GM19438 (cell line): ENCODE data around the gene MYO7B.

Experiments used
- ATAC-seq: cut with Tn5 transposase; IDR thresholded peaks from one replicate; pipeline ENCODE4 v1.9.1; 2021; ENCODE audit warnings: low read depth; ENCODE audit not compliant: unreplicated experiment

Gene MYO7B

DNA sequence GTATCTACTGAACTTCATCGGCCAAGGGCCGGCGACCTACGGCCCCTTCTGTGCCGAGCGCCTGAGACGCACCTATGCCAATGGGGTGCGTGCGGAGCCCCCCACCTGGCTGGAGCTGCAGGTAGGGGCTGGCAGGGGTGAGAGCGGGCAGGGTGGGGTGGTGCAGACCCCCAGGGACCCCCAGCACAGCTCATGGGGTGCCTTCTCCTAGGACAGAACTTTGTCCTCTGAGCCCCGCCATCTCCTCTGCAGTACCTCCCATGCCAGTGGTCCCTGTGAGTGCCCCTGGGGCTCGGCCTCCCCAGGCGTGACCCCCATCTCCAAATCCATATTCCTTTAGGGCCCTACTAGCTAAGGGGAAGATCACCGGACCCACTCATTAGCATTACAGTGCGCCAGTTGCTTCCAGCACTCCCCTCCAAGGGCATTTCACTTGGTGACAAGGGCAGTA, 86.5 kb downstream of the MYO7B start:
- ATAC-seq, result no peak

DNA sequence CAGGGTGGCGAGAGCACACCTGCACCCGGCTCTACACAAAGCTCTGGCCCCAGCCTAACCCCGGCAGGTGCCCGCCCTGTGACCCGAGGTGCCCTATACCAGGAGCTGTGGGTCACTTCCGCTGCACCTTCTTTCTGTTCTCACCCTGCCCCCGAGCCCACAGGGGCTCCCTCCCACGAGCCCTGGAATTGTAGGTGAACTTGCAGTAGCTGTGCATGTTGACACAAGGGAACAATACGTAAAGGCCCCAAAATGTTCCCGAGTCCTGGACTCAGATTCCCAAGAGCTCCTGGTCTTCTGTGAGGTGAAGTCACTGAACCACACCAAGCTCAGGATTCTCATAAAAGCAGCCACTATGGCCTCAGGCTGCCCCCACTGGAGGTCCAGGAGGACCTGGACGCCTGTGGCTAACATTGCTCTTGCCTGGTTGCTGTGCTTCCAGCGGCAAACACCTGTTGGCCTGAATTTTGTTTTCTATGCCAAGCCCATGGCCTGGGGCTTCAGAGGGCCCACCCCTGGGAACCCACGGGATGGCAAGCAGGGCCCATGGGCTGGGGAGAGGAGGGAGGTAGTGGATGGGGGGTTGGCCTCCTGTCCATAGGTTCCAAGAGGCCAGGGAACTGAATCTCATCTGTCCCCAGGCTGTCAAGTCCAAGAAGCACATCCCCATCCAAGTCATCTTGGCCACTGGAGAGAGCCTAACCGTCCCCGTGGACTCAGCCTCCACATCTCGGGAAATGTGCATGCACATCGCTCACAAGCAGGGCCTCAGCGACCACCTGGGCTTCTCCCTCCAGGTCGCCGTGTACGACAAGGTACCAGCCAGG, 87.3 kb downstream of the MYO7B start:
- no peak for ATAC-seq

DNA sequence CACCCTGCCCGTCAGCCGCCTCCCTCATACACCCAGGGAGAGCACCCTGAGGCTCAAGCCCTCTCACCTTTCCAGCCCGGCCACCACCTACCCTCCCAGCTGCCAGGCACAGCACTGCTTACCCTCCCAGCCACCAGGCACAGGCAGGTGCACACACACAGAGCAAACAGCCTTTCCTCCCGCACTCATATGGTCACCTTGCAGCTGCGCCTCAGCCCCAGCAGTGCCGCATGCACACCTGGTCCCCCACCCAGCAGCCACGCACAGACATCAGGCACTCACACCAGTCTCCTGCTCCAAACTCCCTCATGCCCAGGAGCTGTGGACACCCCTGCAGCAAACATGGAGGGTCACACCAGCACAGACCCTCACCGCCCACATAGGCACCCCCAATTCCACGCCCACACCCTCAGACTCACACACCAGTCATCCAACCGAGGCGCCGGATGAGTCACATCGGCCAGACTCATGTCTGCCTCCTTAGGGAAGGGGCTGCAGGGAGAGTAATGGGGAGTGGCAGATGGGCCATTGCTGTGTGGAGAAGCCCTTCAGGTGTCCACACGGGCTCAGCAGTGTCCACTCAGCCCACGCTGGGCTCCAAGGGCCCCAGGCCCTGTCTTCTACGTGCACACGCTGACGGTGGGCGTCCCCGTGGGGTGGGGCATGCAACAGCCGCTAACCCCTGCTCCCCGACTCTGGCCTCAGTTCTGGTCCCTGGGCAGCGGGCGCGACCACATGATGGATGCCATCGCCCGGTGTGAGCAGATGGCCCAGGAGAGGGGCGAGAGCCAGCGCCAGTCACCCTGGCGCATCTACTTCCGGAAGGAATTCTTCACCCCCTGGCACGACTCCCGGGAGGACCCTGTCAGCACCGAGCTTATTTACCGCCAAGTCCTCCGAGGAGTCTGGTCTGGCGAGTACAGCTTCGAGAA, 88.2 kb downstream of the MYO7B start:
- no peak for ATAC-seq

DNA sequence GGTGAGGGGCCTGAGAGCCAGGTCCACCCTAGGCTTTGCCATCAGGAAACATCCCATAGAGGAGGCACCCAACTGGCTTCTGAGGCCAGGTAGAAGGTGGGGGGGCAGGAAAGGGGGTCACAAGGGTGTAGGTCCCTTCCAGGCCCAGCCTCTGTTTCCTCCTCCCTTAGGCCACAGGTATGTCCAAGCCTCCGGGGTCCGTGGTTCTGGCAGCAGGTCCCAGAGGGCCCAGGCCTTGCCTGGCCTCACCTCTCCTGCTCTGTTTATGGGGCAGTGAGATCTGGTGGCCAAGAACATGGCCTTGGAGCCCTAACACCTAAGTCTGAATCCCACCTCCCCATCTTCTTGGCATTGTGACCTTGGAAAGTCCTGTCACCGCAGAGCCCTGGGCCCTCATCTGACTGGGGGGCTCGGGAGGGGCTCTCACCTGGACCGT, 88.9 kb downstream of the MYO7B start:
- ATAC-seq, result no peak

DNA sequence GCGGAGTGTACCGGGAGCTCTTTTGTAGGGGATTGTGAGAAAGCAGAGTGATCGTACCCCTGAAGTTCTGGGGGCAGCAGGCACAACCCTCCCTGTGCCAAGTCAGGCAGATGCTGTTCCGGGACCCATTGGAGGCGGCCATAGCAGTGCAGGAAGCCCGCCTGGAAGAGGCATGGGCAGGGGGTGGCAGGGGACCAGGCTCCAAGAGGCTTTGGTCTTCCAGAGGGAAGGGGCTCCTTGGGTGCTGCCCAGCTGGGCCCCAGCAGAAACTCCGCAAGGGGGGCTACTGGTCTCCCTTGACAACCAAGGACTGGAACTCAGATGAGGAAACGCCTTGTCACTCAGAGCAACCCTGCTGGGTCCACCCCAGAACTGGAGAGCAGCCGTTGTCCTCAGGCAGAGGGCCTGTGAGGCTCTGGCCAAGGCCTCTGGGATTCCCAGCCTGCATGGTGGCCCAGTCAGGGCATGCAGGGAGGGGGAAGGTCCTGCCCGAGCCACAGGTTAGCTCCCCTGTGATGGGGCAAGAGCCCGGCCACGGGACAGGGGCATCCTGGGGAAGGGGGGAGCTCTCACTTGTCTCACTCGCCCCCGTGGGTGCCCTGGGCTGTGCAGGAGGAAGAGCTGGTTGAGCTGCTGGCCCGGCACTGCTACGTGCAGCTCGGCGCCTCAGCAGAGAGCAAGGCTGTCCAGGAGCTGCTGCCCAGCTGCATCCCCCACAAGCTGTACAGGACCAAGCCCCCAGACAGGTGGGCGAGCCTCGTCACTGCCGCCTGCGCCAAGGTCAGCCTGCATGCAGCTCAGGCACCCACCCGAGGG, 89.5 kb downstream of the MYO7B start:
- no peak for ATAC-seq

DNA sequence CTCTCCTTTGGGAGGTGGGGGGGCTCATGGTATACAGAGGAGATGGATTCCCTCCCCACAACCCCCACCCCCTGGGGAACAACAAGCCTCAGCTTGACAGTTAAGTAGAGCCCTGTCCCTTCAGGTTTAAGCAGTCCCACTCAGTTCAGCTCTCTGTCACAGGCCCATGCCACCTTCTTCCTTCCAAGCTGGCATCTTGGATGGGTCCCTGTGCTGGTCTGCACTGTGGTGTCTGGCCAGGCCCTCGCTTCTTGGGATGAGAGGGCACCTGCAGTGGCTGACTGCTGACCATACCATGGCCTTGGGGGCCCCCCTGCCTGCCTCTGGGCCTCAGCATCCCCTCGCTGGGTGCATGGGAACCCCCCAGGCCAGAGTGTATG, 90.1 kb downstream of the MYO7B start:
- ATAC-seq, result no peak

DNA sequence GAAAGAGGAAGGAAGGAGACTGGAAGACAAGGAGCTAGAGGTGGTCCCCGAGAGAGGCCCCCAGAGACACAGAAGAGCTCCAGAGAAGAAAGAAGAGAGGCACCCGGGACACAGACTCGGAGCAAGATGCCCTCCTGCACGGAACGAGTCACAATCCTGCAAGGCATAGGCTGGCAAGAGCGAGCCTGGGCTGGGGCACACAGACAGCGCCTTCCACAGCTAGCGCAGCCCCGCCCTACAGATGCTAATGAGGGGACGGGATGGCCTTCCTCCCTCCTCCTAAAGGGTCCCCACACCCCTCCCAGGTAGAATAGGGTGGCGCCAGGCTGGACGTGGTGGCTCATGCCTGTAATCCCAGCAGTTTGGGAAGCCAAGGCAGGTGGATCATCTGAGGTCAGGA, 90.7 kb downstream of the MYO7B start:
- ATAC-seq, result no peak

DNA sequence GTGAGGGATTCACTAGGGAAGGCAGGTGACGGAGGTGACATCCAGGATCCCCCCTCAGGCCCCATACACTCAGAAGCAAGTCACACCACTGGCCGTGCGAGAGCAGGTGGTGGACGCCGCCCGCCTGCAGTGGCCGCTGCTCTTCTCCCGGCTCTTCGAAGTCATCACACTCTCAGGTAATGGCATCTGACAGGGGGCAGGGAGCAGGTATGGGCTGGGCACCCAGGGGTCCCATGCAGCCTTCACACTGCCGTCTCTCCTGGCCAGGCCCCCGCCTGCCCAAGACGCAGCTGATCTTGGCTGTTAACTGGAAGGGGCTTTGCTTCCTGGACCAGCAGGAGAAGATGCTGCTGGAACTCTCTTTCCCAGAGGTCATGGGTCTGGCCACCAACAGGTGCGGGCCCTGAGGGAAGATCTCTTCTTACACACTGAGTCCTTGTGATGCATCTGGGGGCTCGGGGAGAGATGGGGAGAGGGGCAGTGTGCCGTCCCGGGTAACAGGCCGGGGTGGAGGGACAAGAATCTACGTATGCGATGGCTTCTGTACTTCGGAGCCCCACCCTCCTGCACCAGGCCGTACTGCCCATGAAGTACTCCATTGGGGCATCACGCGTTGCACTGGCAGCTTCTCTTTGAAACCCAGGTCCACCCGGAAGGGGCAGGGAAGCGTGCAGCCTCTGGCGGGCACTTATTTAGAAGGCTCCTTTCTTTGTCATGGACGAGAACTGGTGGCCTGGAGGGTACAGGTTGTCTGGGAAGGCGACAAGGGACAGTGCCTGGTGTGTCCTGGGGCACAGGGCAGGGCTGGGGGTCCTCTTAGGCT, 91.6 kb downstream of the MYO7B start:
- no peak for ATAC-seq

DNA sequence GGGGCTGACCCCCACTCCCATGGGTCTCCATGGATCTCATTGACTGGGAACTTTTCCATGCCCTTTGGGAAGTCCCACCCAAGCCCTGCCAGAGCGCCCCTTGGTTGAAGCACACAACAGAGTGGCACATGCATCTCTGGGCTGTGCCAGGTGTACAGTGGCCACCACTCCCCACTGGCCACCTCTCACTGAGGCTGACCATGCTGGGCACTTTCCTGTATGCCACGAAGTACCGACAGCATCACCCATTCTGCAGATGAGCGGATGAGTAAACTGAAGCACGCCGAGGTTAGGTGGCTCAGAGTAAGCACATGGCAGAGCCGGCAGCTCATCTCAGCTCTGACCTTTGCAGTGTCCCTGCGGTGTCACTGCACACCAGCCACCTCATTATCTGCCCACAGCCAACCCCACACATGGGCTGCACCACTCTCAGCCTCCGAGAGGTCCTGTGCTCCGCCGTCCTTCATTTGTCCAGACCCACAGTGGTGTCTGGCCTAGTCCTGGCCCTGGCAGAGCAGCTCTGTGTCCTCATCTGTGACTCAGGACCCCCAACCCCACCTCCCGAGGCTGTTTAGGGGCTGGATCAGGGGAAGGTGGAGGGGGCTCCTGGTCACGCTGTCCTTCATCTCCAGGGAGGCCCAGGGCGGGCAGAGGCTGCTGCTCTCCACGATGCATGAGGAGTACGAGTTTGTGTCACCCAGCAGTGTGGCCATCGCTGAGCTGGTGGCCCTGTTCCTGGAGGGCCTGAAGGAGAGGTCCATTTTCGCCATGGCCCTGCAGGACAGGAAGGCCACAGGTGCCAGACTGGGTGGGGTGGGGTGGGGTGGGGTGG, 92.5 kb downstream of the MYO7B start:
- no peak for ATAC-seq

DNA sequence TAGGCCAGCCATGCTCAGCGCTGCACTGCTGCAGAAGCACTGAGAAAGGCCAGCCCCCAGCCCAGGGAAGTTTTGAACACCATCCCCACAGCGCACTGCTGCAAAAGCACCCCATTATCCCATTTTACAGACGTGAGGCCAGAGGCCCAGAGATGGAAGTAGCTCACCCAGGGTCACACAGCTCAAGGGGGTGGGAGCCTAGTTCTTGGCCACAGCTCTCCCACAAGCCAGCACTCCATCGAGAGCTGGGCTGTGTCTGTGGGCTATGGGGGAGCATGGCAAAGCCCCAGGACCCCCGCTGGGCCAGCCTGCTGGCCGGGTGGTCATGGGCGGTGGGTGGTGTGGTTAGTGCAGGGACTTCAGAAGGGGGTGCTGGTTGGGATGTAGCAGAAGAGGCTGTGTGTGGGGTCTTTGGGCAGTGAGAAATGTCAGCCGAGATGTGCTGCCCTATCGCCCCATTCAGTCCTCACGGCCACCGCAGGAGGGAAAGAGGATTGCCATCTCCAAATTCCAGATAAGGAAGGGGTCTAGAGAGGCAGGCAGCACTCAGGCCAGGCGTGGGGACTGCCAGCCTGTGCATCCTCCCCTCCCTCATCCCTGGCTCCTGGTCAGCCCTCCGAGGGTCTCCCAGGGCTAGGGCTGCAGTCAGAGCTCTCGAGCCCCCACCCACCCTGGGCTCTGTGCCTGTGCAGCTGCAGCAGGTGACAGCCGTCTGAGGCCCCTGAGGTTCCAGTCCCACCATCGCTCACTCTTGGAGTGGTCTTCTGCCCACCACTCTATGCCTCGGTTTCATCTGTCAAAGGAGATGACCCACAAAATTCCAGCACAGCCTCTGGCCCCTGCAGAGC, 93.5 kb downstream of the MYO7B start:
- no peak for ATAC-seq

DNA sequence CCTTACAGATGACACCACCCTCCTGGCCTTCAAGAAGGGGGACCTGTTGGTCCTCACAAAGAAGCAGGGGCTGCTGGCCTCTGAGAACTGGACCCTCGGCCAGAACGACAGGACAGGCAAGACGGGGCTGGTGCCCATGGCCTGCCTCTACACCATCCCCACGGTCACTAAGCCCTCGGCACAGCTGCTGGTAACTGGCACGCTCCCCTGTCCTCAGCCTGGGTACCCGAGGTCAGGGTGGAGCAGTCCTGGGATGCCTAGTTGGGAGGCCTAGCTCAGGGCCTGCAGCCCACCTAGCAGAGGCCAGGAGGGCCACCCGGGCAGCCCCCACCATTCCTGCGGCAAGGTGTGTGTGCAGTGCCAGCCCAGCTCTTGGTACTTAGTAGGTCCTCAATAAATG, 94.2 kb downstream of the MYO7B start:
- ATAC-seq, result no peak

DNA sequence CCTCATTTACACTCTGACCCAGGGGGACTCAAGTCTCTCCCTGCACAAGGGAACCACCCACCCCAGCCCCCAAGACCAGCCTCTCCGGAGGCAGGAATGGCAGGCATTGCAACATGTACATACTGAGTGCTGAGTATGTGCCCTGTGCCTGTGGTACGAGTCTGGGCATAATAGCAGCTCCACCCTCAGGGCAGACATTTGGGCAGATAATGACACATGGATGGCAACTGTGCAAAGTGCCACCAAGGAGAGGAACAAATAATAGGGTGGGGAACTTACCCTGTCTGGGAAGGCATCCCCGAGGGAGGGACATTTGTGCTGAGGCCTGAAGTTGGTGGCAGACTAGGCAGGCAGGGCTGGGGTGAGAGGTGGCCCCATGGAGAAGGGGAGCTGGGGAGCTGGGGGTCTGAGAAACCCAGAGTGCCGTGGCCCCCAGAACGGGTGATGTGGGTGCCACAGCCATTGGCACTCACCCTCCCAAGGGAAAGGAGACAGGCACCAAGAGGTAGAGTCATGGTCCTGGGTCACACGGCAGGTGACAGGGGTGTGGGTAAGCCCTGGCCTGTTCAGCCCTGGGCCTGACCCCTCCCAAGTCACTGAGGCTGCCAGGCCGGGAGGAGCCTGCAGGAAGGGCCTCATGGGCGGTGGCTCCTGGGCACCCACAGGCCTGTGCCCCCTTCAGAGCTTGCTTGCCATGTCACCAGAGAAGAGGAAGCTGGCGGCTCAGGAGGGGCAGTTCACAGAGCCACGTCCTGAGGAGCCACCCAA, 94.8 kb downstream of the MYO7B start:
- no peak for ATAC-seq

DNA sequence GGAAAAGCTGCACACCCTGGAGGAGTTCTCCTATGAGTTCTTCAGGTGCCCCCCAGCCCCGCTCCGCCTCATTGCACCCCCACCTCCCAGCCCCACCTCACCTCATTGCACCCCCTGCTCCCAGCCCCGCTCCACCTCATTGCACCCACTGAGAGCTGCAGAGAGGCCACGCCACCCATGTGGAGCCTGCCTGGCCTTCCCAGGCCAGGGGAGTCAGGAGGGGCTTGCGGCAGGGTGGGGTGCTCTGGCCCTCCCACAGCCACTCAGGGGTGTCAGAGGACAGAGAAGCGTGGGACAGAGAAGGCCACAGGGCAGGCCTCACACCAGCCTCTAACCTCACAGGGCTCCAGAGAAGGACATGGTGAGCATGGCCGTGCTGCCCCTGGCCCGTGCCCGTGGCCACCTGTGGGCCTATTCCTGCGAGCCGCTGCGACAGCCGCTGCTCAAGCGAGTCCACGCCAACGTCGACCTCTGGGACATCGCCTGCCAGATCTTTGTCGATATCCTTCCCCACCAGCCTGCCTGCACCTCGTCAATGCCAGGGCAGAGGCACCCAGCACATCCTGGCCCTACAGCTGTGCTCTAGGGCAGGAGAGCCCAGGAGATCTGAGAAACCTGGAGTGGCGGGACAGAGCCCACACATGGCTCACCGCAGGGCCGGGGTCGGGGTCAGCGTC, 95.5 kb downstream of the MYO7B start:
- no peak for ATAC-seq

DNA sequence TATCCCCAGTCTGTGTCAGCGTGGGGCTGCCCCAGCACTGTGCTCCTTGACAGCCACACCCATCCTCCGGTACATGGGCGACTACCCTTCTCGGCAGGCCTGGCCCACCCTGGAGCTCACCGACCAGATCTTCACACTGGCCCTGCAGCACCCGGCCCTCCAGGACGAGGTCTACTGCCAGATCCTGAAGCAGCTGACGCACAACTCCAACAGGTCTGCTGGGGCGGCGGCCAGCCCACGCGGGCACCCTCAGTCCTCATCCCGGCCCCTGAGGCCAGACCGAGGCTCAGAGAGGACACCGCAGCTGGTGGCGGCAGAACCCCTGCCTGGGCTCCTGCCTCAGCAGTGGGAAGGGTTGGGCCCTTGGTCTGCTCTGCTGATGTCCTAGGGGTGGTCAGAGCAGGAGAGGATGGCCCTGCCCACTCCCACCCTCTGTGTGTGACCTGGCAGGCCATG, 96.1 kb downstream of the MYO7B start:
- no peak for ATAC-seq

DNA sequence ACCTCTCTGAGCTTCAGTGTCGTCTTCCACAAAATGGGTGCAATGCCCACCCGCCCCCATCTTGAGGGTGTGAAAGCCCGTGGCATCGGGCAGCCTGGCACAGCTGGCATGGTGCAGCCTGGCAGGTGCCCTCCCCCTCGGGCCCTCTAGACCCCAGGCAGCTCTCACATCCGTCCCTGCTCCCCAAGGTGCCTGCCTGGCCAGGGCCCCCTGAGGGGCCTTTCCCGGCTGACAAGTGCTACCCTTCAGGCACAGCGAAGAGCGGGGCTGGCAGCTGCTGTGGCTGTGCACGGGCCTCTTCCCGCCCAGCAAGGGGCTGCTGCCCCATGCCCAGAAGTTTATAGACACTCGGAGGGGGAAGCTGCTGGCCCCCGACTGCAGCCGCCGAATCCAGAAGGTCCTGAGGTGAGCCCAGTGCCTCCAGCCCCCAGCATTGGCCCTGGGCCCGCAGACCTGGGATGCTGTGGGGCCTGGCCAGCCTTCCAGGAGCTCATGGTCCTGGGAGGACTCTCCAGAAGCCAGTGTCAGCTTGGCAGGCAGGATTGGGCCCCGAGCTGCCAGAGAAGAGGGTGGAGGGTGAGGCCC, 96.6 kb downstream of the MYO7B start:
- ATAC-seq, result no peak
